Measurements from ENCODE around the gene ABHD16B.
A peak's percentile ranks its signal among the peaks of the same experiment; 100 is the strongest.
"Not testable (repeated sequence)": the region's sequence is repeated elsewhere in the genome, so short reads cannot be mapped to it uniquely, and the experiment has no call there.

The ABHD16B gene

GRCh38 chr20:63856098-63856511 is 5.2 kb upstream of the ABHD16B start:
- DNase-seq = no peak

GRCh38 chr20:63857764-63858392 is 3.4 kb upstream of the ABHD16B start:
- DNase-seq = no peak

DNA sequence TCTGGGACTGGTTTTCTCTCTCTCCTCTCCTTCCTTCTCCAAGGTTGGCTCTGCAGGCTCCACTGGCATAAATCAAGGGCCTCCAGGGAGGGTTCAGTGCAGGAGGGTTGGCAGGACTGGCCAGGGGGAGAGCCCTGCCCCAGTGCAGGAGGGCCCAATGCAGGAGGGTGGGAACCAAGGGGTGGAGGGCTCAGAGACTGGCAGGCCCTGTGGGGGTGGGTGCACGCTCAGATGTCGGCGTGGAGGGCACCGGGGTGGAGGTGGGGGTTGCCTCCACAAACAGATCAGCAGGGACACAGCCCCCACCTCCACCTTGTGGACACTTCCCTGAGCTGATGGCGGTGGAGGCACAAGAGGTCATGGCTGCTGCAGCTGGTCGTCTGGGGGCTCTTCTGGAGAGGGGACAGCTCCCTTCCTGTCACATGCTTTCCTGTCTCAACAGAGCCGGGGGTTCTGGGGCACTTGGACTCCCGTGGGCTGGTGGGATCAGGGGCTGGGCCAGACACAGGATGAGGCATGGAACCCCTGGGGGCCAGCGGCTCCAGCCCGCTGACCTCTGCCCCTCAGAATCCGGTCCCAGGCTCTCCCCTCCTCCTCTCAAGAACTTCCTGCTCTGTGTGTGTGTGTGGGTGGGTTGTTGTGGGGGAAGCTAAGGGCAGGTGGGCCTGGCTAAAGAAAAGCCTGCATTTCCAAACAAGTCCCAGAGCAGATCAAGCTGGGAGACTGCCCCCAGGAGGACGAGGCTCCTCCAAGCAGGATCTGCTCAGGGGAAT is 2.7 kb upstream of the ABHD16B start:
- no peak for DNase-seq

GRCh38 chr20:63859166-63859699 is 2.1 kb upstream of the ABHD16B start:
- DNase-seq = no peak

- DNase-seq = no peak
Measured at GRCh38 chr20:63860325-63861051, 810 bp upstream of the ABHD16B start.

DNA sequence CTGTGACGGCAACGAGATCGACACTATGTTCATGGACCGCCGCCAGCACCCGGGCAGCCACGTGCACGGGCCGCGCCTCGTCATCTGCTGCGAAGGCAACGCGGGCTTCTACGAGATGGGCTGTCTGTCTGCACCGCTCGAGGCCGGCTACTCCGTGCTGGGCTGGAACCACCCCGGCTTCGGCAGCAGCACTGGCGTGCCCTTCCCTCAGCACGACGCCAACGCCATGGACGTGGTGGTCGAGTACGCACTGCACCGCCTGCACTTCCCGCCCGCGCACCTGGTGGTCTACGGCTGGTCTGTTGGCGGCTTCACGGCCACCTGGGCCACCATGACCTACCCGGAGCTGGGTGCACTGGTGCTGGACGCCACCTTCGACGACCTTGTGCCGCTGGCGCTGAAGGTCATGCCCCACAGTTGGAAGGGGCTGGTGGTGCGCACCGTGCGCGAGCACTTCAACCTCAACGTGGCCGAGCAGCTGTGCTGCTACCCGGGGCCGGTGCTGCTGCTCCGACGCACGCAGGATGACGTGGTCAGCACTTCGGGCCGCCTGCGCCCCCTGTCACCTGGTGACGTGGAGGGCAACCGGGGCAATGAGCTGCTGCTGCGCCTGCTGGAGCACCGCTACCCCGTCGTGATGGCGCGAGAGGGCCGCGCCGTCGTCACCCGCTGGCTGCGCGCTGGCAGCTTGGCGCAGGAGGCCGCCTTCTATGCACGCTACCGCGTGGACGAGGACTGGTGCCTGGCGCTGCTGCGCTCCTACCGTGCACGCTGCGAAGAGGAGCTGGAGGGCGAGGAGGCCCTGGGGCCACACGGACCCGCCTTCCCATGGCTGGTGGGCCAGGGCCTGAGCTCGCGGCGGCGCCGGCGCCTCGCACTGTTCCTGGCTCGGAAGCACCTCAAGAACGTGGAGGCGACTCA is 943 bp downstream of the ABHD16B start:
- no peak for DNase-seq

- DNase-seq = no peak
Measured at GRCh38 chr20:63863021-63863797, 1.9 kb downstream of the ABHD16B start.

DNA sequence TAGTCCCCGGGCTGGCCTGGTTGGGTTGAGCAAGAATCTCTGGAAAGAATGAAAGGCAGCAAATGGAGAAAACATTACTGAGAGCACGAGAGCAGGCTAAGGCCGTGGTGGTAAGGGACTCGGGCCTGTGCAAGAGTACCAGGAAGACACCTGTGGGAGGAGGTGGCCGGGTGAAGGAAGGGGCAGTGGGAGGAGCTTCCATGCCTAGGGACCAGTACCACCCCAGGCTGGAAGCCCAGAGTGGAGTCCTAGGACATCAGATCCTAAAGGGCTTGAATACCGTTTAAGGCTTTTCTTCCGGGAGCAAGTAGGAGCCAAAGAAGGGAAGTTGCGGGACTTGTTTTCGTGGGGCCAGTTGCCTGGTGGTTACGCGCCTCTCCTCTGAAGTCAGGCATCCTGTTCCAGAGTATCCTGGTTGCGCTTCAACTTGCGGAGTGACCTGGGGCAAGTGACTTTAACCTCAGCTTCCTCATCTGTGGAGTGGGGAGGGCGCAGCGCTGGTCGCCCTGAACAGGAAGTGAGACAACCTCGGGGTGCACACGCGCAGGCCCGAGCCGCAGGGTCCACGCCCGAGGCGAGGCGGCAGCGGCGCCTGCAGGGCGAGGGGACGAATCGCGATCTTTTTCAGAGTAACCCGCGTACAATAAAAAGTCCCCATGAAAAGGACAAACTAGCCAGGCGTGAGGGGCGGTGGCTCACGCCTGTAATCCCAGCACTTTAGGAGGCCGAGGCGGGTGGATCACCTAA is 2.7 kb downstream of the ABHD16B start:
- DNase-seq = peak; percentile 60

DNA sequence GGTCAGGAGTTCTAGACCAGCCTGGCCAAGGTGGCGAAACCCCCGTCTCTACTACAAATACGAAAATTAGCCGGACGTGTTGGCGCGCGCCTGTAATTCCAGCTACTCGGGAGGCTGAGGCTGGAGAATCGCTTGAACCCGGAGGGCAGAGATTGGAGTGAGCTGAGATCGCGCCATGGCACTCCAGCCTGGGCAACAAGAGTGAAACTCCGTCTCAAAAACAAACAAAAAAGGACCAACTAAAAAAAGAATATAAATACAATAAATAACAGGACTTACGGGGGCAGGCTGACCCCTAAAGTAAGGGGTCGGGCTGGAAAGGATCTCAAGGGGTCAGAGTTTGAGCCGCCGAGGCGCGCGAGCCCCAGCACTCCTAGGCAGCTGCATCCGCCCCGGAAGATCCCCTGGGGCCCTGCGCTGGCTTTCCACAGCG is 3.3 kb downstream of the ABHD16B start:
- DNase-seq = no peak

GRCh38 chr20:63864978-63865640 is 3.8 kb downstream of the ABHD16B start, which contains the start of gene TPD52L2:
Gene TPD52L2 (plus strand): TSS chr20:63865270. CDS start chr20:63865366, 96 bp downstream.
- peak; percentile 99 for DNase-seq

- not testable (repeated sequence) for DNase-seq
Measured at GRCh38 chr20:63867042-63867441, 5.7 kb downstream of the ABHD16B start.

- DNase-seq = no peak
Measured at GRCh38 chr20:63868264-63868663, 7.0 kb downstream of the ABHD16B start.

DNA sequence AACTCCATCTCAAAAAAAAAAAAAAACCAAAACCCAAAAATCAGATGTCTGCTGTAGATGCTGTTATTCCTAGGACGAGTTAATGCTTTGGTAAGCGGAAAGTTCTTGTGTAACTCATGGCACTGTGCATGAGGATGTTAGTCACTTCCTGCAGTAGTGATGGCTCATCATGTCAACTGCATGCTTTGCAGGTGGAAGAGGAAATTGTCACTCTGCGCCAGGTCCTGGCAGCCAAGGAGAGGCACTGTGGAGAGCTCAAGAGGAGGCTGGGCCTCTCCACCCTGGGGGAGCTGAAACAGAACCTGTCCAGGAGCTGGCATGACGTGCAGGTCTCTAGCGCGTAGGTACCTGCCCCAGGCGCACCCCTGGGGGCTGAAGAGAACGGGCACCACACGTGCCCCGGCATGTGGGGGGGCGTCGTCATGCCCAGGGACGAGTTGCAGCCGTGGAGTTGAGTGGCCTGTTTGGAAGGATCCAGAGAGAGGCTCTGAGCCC is 12.2 kb downstream of the ABHD16B start:
- DNase-seq = no peak

DNA sequence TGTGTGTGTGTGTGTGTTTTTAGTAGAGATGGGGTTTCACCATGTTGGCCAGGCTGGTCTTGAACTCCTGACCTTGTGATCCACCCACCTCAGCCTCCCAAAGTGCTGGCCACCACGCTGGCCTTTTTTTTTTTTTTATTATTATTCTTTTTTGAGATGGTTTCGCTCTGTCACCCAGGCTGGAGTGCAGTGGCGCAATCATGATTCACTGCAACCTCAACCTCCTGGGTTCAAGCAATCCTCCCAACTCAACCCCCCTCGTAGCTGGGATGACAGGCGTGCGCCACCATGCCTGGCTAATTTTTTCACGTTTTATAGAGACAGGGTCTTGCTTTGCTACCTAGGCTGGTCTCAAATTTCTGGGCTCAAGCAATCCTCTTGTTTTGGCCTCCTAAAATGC is 12.9 kb downstream of the ABHD16B start:
- not testable (repeated sequence) for DNase-seq

- no peak for DNase-seq
Measured at GRCh38 chr20:63876489-63877036, 15.3 kb downstream of the ABHD16B start.

DNA sequence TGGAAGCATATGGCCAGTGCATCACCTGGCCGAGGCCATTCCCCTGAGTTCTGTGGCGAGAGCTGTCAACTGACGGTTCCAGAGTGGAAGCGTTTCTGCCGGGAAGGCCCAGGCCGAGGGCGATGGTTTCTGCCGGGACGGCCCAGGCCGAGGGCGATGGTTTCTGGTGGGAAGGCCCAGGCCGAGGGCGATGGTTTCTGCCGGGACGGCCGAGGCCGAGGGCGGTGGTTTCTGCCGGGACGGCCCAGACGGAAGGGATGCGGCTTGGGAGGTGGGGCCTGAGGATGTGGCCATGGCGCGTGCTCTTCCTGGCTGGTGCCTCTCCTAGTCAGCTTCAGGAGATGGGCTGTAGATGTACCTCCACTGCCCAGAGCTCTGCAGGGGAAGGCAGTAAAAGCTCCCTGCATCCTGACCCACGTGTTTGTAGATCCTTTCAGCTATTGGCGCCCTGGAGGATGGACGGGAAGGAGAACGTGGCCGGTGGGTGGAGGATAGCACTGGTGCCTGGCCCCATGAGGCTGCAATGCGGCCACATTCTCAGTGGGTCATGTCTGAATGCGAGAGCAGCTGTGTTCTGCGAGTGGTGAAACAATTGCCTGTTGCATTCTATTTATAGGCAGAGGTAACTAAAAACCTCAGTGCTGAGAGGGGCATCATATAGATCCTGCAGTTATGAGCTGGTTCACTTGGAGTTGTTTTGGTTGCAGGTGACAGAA is 16.6 kb downstream of the ABHD16B start:
- DNase-seq = no peak

- DNase-seq = no peak
Measured at GRCh38 chr20:63878899-63879663, 17.8 kb downstream of the ABHD16B start.

DNA sequence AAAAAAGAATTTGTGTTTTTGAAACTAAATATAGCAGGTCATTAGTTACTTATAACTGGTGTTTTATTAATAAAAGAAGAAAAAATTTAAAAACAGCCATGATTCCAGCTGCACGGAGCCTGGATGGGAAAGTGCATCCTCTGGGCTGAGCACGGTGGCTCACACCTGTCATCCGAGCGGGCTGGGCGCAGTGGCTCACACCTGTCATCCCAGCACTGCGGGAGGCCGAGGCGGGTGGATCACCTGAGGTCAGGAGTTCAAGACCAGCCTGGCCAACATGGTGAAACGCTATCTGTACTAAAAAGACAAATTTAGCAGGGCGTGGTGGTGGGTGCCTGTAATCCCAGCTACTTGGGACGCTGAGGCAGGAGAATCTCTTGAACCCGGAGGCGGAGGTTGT is 19.6 kb downstream of the ABHD16B start:
- DNase-seq = not testable (repeated sequence)
